Esophagus squamous epithelium (tissue), 4 donors: Measurements from ENCODE around the gene SOX1.

Source experiments
- POLR2A ChIP-seq, 4 donors: fragments of 450-650 bp; IDR thresholded peaks; one replicate each; pipeline ENCODE4 v1.6.1; 2017; ENCODE audit warnings: antibody characterized with exemption in 4 of 4, mild to moderate bottlenecking in 4 of 4, moderate library complexity in 3 of 4
- TF ChIP-seq, protein P1 (sequence below), 6 experiments: fragments of 450-650 bp in 4 of 6; fragments of 200-600 bp in 2 of 6; sonication (generic) in 2 of 6; IDR thresholded peaks; one replicate each; pipeline ENCODE4 v1.5.1; 2016 to 2019; ENCODE audit warnings: antibody characterized with exemption in 6 of 6, mild to moderate bottlenecking in 4 of 6, moderate library complexity in 4 of 6

DNA sequence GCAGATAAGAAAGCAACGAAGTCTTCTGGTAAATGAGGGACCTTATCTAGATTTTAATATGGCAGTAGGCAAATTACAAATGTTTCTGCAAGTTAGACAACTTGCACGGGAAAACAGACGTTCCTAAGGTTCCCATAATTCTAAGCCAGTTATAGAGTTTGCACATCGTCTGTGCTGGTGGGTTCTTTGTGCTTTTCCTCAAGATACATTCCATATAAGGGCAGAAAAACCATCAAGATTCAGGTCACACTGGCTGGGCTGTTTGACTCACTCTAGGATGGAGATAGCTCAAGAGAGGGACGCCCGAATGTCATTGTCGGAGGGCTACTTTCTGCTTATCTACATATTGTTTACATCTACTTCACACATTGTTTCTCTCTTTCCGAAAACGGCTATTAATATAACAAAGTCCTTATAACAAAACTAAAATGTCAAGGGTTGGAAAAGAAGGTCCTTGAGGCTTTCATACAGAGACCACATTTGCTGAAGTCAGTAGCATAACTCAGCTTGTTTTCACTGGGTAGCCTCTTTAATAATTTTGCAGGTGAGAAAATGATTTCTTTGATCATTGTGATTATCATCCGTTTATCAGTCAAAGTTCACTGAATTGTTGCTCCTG is 44.4 kb downstream of the SOX1 start:
- TF ChIP-seq, protein P1, sequence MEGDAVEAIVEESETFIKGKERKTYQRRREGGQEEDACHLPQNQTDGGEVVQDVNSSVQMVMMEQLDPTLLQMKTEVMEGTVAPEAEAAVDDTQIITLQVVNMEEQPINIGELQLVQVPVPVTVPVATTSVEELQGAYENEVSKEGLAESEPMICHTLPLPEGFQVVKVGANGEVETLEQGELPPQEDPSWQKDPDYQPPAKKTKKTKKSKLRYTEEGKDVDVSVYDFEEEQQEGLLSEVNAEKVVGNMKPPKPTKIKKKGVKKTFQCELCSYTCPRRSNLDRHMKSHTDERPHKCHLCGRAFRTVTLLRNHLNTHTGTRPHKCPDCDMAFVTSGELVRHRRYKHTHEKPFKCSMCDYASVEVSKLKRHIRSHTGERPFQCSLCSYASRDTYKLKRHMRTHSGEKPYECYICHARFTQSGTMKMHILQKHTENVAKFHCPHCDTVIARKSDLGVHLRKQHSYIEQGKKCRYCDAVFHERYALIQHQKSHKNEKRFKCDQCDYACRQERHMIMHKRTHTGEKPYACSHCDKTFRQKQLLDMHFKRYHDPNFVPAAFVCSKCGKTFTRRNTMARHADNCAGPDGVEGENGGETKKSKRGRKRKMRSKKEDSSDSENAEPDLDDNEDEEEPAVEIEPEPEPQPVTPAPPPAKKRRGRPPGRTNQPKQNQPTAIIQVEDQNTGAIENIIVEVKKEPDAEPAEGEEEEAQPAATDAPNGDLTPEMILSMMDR (IDR thresholded peaks at IDR 0.05): no peak
- no peak for TF ChIP-seq POLR2A (IDR thresholded peaks at IDR 0.05)
